Stimulated activated naive B cell treated with anti-CD40 and anti-IgM and Interleukin-4, amounts not matched to agents 10 μg/mL and 1 μg/mL and 100 μg/mL, for 72 hours (primary cell): Measurements from ENCODE around the gene MED13.
"Not testable (repeated sequence)": the region's sequence is repeated elsewhere in the genome, so short reads cannot be mapped to it uniquely, and the experiment has no call there.

ENCODE experiments used
- ATAC-seq, 2 donors: fragments of 150-1000 bp; cut with Tn5 transposase; replicated peaks; 2 replicates each; pipeline ENCODE4 v1.10.0; 2021; ENCODE audit warnings: moderate library complexity in 1 of 2
- DNase-seq: peaks from one replicate; pipeline ENCODE4 v3.0.0; 2021
- H3K27ac Mint-ChIP-seq: one replicate; pipeline ENCODE4 v1.8.0; 2022; ENCODE audit warnings: mild to moderate bottlenecking, mixed read lengths
- H3K27me3 Mint-ChIP-seq, 2 donors: one replicate each; pipeline ENCODE4 v1.8.0; 2022; ENCODE audit warnings: mixed read lengths in 2 of 2
- H3K36me3 Mint-ChIP-seq, 2 donors: one replicate each; pipeline ENCODE4 v1.8.0; 2022; ENCODE audit warnings: mixed read lengths in 2 of 2, mild to moderate bottlenecking in 1 of 2
- H3K4me1 Mint-ChIP-seq, 2 donors: one replicate each; pipeline ENCODE4 v1.8.0; 2022; ENCODE audit warnings: mixed read lengths in 2 of 2, mild to moderate bottlenecking in 1 of 2
- H3K4me3 Mint-ChIP-seq, 2 donors: one replicate each; pipeline ENCODE4 v1.8.0; 2022; ENCODE audit warnings: mild to moderate bottlenecking in 2 of 2, mixed read lengths in 2 of 2, moderate library complexity in 1 of 2
- H3K9me3 Mint-ChIP-seq, 2 donors: one replicate each; pipeline ENCODE4 v1.8.0; 2022; ENCODE audit warnings: mixed read lengths in 2 of 2, mild to moderate bottlenecking in 1 of 2

The MED13 gene

GRCh38 chr17:62017496-62017895 lies 47.6 kb downstream of the MED13 start:
- Mint-ChIP-seq H3K27ac (no peak overlapping the region), H3K9me3 (no peaks in the 10 kb centered on the region), H3K4me1 (no peaks in the 10 kb centered on the region), H3K36me3 (peaks cover 27 to 30% of the 10 kb centered on the region in 2 donors), H3K27me3 (no peaks in the 10 kb centered on the region), H3K4me3 (no peak overlapping the region)
- DNase-seq, result no peak
- no peak for ATAC-seq

GRCh38 chr17:62014526-62014925 lies 50.6 kb downstream of the MED13 start:
- Mint-ChIP-seq H3K36me3 (peaks cover 28 to 41% of the 10 kb centered on the region in 2 donors), H3K27ac (no peak overlapping the region), H3K27me3 (no peaks in the 10 kb centered on the region), H3K4me1 (no peaks in the 10 kb centered on the region), H3K4me3 (no peak overlapping the region), H3K9me3 (no peaks in the 10 kb centered on the region)
- ATAC-seq (no peak), DNase-seq (no peak)

DNA sequence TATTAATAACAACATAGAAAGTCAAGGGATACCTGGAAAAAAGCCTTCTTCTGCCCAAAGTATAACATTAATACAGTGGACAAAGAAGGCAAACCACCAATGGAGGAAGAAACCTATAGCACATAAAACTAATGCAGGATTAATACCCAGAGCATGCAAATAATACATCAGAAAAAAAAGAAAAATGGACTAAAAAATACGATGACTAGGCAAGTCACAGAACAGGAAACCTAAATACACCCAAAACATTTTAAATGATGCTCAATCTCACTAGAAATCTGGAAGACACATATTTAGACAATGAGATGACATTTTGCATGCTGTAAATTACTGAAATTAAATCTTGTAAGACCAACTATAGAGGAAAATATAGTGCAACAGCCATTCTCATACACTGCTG lies 55.9 kb downstream of the MED13 start:
- peaks cover 43 to 63% of the 10 kb centered on the region in 2 donors for H3K36me3 Mint-ChIP-seq
- DNase-seq (no peak), ATAC-seq (no peak)
- peaks cover 13 to 29% of the 10 kb centered on the region in 2 donors for H3K4me1 Mint-ChIP-seq
- H3K27me3 Mint-ChIP-seq, result no peaks in the 10 kb centered on the region
- H3K9me3 Mint-ChIP-seq, result peaks cover 0 to 2% of the 10 kb centered on the region in 2 donors
- no peak overlapping the region for H3K4me3 Mint-ChIP-seq
- H3K27ac Mint-ChIP-seq, result no peak overlapping the region

DNA sequence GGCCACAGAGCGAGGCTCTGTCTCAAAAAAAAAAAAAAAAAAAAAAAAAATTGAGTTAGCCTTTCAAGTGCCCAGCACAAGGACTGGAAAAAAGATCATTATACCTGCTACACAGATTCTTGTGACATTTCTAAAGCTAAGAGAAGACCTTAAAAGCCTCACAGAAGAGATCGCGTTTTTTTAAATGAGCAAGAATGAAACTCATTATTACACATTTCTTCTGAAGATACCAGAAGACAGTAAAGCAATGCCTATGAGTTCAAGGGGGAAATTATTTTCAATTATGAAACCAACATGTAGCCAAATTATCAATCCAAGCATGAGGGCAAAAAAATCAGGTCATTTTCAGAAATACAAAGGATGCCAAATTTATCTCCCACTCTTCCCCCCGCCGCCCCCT lies 56.8 kb downstream of the MED13 start:
- Mint-ChIP-seq H3K36me3 (peaks cover 42 to 59% of the 10 kb centered on the region in 2 donors), H3K27ac (peak overlapping the region; percentile 65), H3K4me1 (peaks cover 13 to 31% of the 10 kb centered on the region in 2 donors), H3K27me3 (no peaks in the 10 kb centered on the region), H3K4me3 (peak overlapping the region in 1 of 2 donors; percentile 26), H3K9me3 (peaks cover 0 to 2% of the 10 kb centered on the region in 2 donors)
- ATAC-seq (peak; percentile 58 to 66), DNase-seq (no peak)

- H3K27ac Mint-ChIP-seq, result no peak overlapping the region
Measured at GRCh38 chr17:62004388-62004787, 60.7 kb downstream of the MED13 start.

DNA sequence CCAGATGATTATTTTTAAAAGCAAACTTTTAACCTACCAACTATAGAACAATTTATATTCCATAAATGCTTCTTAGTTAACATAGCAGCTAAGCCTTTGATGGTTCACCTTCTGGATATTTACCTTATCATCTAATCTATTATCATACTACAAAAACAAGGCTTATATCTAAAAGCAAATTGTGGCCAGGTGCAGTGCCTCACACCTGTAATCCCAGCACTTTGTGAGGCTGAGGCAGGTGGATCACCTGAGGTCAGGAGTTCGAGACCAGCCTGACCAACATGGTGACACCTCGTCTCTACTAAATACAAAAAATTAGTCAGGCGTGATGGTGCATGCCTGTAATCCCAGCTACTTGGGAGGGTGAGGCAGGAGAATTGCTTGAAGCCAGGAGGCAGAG lies 61.9 kb downstream of the MED13 start:
- H3K9me3 Mint-ChIP-seq, DNase-seq, H3K4me3 Mint-ChIP-seq, ATAC-seq, H3K27ac Mint-ChIP-seq, H3K27me3 Mint-ChIP-seq: not testable (repeated sequence)
- H3K36me3 Mint-ChIP-seq, result peaks cover 31 to 40% of the 10 kb centered on the region in 2 donors
- peaks cover 18 to 29% of the 10 kb centered on the region in 2 donors for H3K4me1 Mint-ChIP-seq

More at GRCh38 chr17:62004388-62004787, 60.7 kb downstream of the MED13 start:
- H3K27me3 Mint-ChIP-seq, result no peaks in the 10 kb centered on the region
- H3K36me3 Mint-ChIP-seq, result peaks cover 37 to 46% of the 10 kb centered on the region in 2 donors
- no peak for DNase-seq
- no peak overlapping the region for H3K4me3 Mint-ChIP-seq
- peaks cover 22 to 37% of the 10 kb centered on the region in 2 donors for H3K4me1 Mint-ChIP-seq
- ATAC-seq, result no peak
- H3K9me3 Mint-ChIP-seq, result peaks cover 0 to 2% of the 10 kb centered on the region in 2 donors

GRCh38 chr17:62001105-62001504 lies 64.0 kb downstream of the MED13 start:
- Mint-ChIP-seq H3K4me1 (peaks cover 21 to 23% of the 10 kb centered on the region in 2 donors), H3K36me3 (peaks cover 25 to 37% of the 10 kb centered on the region in 2 donors), H3K4me3 (no peak overlapping the region), H3K27ac (no peak overlapping the region), H3K27me3 (no peaks in the 10 kb centered on the region), H3K9me3 (peaks cover 0 to 2% of the 10 kb centered on the region in 2 donors)
- no peak for ATAC-seq
- no peak for DNase-seq

- no peaks in the 10 kb centered on the region for H3K27me3 Mint-ChIP-seq
- no peak overlapping the region for H3K27ac Mint-ChIP-seq
- H3K9me3 Mint-ChIP-seq, result peaks cover 0 to 2% of the 10 kb centered on the region in 2 donors
- H3K36me3 Mint-ChIP-seq, result peaks cover 18 to 32% of the 10 kb centered on the region in 2 donors
- DNase-seq (no peak), ATAC-seq (no peak)
- no peak overlapping the region for H3K4me3 Mint-ChIP-seq
- peaks cover 18 to 19% of the 10 kb centered on the region in 2 donors for H3K4me1 Mint-ChIP-seq
Measured at GRCh38 chr17:62000186-62000585, 64.9 kb downstream of the MED13 start.

GRCh38 chr17:61998534-61998933 lies 66.5 kb downstream of the MED13 start:
- Mint-ChIP-seq H3K36me3 (peaks cover 9 to 28% of the 10 kb centered on the region in 2 donors), H3K4me1 (peaks cover 12 to 15% of the 10 kb centered on the region in 2 donors)
- not testable (repeated sequence) for H3K27ac Mint-ChIP-seq, H3K27me3 Mint-ChIP-seq, H3K9me3 Mint-ChIP-seq, H3K4me3 Mint-ChIP-seq, ATAC-seq, DNase-seq

DNA sequence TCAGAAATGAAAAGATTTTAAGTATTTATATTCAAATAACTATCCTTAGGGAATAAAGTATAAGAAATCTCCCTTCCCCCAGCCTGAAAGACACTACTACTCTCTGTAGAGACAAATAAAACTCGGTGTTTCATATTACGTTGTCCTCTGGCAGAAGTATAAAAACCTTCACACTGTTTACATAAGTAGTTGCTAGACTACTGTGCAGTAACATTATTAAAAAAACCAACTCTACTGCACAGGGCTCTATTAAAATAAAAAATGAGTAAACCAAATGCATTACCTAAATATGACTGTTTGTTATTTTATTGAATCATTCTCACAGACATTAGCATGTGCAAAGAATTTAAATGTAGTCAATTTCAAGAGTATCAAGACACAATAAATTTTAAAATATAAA lies 67.4 kb downstream of the MED13 start:
- DNase-seq (no peak), ATAC-seq (no peak)
- Mint-ChIP-seq H3K9me3 (no peaks in the 10 kb centered on the region), H3K27me3 (no peaks in the 10 kb centered on the region), H3K4me1 (peaks cover 12 to 15% of the 10 kb centered on the region in 2 donors), H3K4me3 (no peak overlapping the region), H3K36me3 (peaks cover 13 to 28% of the 10 kb centered on the region in 2 donors), H3K27ac (no peak overlapping the region)

GRCh38 chr17:61996916-61997605 lies 68.0 kb downstream of the MED13 start:
- Mint-ChIP-seq H3K4me3 (no peak overlapping the region), H3K4me1 (peaks cover 12 to 15% of the 10 kb centered on the region in 2 donors), H3K36me3 (peaks cover 13 to 28% of the 10 kb centered on the region in 2 donors), H3K9me3 (no peaks in the 10 kb centered on the region), H3K27ac (no peak overlapping the region), H3K27me3 (no peaks in the 10 kb centered on the region)
- ATAC-seq (no peak), DNase-seq (no peak)

DNA sequence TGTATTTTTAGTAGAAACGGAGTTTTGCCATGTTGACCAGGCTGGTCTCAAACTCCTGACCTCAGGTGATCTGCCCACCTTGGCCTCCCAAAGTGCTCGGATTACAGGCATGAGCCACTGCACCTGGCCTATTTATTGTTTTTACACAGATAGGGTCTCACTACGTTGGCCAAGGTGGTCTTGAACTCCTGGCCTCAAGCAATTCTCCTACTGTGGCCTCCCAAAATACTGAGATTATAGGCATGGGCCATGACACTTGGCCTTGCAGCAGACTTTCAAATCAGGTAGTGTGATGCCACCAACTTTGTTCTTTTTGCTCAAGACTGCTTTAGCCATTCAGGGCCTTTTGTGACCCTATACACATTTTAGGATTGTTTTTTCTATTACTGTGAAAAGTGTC lies 75.6 kb downstream of the MED13 start:
- no peaks in the 10 kb centered on the region for H3K27me3 Mint-ChIP-seq
- H3K27ac Mint-ChIP-seq, result no peak overlapping the region
- no peak overlapping the region for H3K4me3 Mint-ChIP-seq
- no peak for DNase-seq
- no peaks in the 10 kb centered on the region for H3K4me1 Mint-ChIP-seq
- H3K36me3 Mint-ChIP-seq, result peaks cover 14 to 21% of the 10 kb centered on the region in 2 donors
- no peak for ATAC-seq
- H3K9me3 Mint-ChIP-seq, result no peaks in the 10 kb centered on the region

GRCh38 chr17:61986898-61987297 lies 78.2 kb downstream of the MED13 start:
- Mint-ChIP-seq H3K4me3 (no peak overlapping the region), H3K27me3 (no peaks in the 10 kb centered on the region), H3K27ac (peak overlapping the region; percentile 37), H3K4me1 (no peaks in the 10 kb centered on the region), H3K36me3 (peaks cover 15 to 33% of the 10 kb centered on the region in 2 donors), H3K9me3 (no peaks in the 10 kb centered on the region)
- DNase-seq (no peak), ATAC-seq (peak in 1 of 2 donors; percentile 31)

- Mint-ChIP-seq H3K27me3 (no peaks in the 10 kb centered on the region), H3K4me3 (no peak overlapping the region), H3K36me3 (peaks cover 29 to 38% of the 10 kb centered on the region in 2 donors), H3K27ac (no peak overlapping the region), H3K9me3 (no peaks in the 10 kb centered on the region), H3K4me1 (peaks cover 0 to 5% of the 10 kb centered on the region in 2 donors)
- ATAC-seq (no peak), DNase-seq (no peak)
Measured at GRCh38 chr17:61984821-61985220, 80.3 kb downstream of the MED13 start.

GRCh38 chr17:61981323-61981722 lies 83.8 kb downstream of the MED13 start:
- DNase-seq (no peak), ATAC-seq (no peak)
- no peaks in the 10 kb centered on the region for H3K9me3 Mint-ChIP-seq
- peaks cover 28 to 50% of the 10 kb centered on the region in 2 donors for H3K36me3 Mint-ChIP-seq
- peaks cover 0 to 9% of the 10 kb centered on the region in 2 donors for H3K4me1 Mint-ChIP-seq
- no peaks in the 10 kb centered on the region for H3K27me3 Mint-ChIP-seq
- H3K27ac Mint-ChIP-seq, result no peak overlapping the region
- H3K4me3 Mint-ChIP-seq, result no peak overlapping the region
